ENCODE measurements around the gene LRP5. TPM values are rescaled to one million over a fixed set of nuclear protein-coding genes. Genes with fewer than 3 reads are reported as not detected.

The LRP5 gene
- total RNA-seq, 1 donor from 2014 or later: 20.2 TPM

GRCh38 chr11:68331338-68331947 lies 19.1 kb downstream of the LRP5 start:
- H3K4me3 Mint-ChIP-seq (ENCODE audit: unreplicated experiment): no peak overlapping the region
- peaks cover 4% of the 10 kb centered on the region for H3K36me3 Mint-ChIP-seq (ENCODE audit: low read depth, unreplicated experiment)
- DNase-seq (ENCODE audit: low read depth): no peak
- H3K4me1 ChIP-seq (ENCODE audit: insufficient read depth, low read length): peaks cover 13% of the 10 kb centered on the region
- no peaks in the 10 kb centered on the region for H3K9me3 Mint-ChIP-seq (ENCODE audit: unreplicated experiment)
- TF ChIP-seq EZH2 (IDR thresholded peaks at IDR 0.05; ENCODE audit: insufficient read depth, low read length) (no peak), CTCF (IDR thresholded peaks at IDR 0.05; ENCODE audit: insufficient read depth, low read depth, low read length) (no peak)
- H3K4me3 ChIP-seq (ENCODE audit: insufficient read depth, low read depth, low read length): no peak overlapping the region
- H3K4me2 ChIP-seq (ENCODE audit: low read length): no peak overlapping the region
- no peak overlapping the region for H2AFZ ChIP-seq (ENCODE audit: low read depth, low read length)
- FAIRE-seq: no peak
- no peaks in the 10 kb centered on the region for H3K27me3 Mint-ChIP-seq (ENCODE audit: low read depth, unreplicated experiment)
- H3K27ac ChIP-seq (ENCODE audit: low read depth, low read length): no peak overlapping the region
- peaks cover 27% of the 10 kb centered on the region for H3K4me1 Mint-ChIP-seq (ENCODE audit: low read depth, unreplicated experiment)
- H3K27ac Mint-ChIP-seq (ENCODE audit: unreplicated experiment): no peak overlapping the region
- H4K20me1 ChIP-seq (ENCODE audit: insufficient read depth, low read length): peaks cover 82% of the 10 kb centered on the region
- no peaks in the 10 kb centered on the region for H3K9me3 ChIP-seq (ENCODE audit: insufficient read depth, low read depth, low read length)
- no peaks in the 10 kb centered on the region for H3K36me3 ChIP-seq (ENCODE audit: insufficient read depth, low read length)
- peaks cover 60% of the 10 kb centered on the region for H3K79me2 ChIP-seq (ENCODE audit: insufficient read depth, low read length)
- H3K9ac ChIP-seq (ENCODE audit: low read length): no peak overlapping the region
- H3K27me3 ChIP-seq (ENCODE audit: insufficient read depth, low read length): no peaks in the 10 kb centered on the region

DNA sequence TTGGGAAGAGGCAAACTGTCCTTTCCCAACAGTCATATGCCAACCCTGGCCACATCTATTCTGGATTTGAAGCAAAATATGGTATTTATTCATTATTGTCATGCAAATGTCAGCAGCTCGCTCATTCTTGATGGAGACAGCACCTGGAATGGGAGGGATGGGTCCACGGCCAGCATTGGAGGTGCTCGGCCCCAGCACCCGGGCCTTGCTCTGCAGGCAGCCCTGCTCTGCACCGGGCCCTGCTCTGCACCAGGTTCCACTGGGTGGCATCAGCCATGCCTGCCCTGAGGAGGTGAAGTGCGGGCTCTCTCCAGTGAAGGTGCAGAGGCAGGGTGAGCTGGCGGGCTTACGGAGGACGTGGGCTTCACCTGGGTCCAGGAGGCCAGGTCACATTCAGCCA lies 19.8 kb downstream of the LRP5 start:
- FAIRE-seq: no peak
- no peak overlapping the region for H3K4me2 ChIP-seq (ENCODE audit: low read length)
- no peak overlapping the region for H3K27ac Mint-ChIP-seq (ENCODE audit: unreplicated experiment)
- H3K27me3 Mint-ChIP-seq (ENCODE audit: low read depth, unreplicated experiment): no peaks in the 10 kb centered on the region
- H3K9ac ChIP-seq (ENCODE audit: low read length): no peak overlapping the region
- no peak for TF ChIP-seq EZH2 (IDR thresholded peaks at IDR 0.05; ENCODE audit: insufficient read depth, low read length)
- no peak for TF ChIP-seq CTCF (IDR thresholded peaks at IDR 0.05; ENCODE audit: insufficient read depth, low read depth, low read length)
- H3K27me3 ChIP-seq (ENCODE audit: insufficient read depth, low read length): no peaks in the 10 kb centered on the region
- H3K9me3 ChIP-seq (ENCODE audit: insufficient read depth, low read depth, low read length): no peaks in the 10 kb centered on the region
- no peaks in the 10 kb centered on the region for H3K36me3 ChIP-seq (ENCODE audit: insufficient read depth, low read length)
- peaks cover 27% of the 10 kb centered on the region for H3K4me1 Mint-ChIP-seq (ENCODE audit: low read depth, unreplicated experiment)
- H2AFZ ChIP-seq (ENCODE audit: low read depth, low read length): no peak overlapping the region
- peaks cover 13% of the 10 kb centered on the region for H3K4me1 ChIP-seq (ENCODE audit: insufficient read depth, low read length)
- no peaks in the 10 kb centered on the region for H3K9me3 Mint-ChIP-seq (ENCODE audit: unreplicated experiment)
- DNase-seq (ENCODE audit: low read depth): no peak
- no peak overlapping the region for H3K4me3 Mint-ChIP-seq (ENCODE audit: unreplicated experiment)
- no peak overlapping the region for H3K4me3 ChIP-seq (ENCODE audit: insufficient read depth, low read depth, low read length)
- peaks cover 4% of the 10 kb centered on the region for H3K36me3 Mint-ChIP-seq (ENCODE audit: low read depth, unreplicated experiment)
- no peak overlapping the region for H3K27ac ChIP-seq (ENCODE audit: low read depth, low read length)
- peaks cover 59% of the 10 kb centered on the region for H3K79me2 ChIP-seq (ENCODE audit: insufficient read depth, low read length)
- peaks cover 80% of the 10 kb centered on the region for H4K20me1 ChIP-seq (ENCODE audit: insufficient read depth, low read length)

DNA sequence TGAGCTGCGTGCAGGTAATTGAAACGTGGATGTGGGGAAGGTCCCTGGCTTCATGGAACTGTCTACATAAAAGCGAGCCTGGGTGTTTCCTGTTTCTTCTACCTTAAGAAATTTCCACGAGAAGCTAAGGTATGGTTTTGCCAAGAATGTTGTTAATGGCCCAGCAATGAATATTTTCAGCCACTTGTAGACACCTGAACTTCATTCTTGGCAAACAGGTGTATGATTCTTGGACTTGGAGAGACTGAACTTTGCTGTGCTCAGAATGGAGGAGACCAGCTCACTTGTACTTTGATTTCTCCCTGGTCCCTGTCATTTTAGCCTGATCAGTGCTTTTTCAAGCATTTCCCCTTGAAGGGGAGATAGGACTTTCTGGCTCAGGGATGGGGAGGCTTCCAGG lies 20.8 kb downstream of the LRP5 start:
- Histone ChIP-seq H4K20me1 (ENCODE audit: insufficient read depth, low read length) (peaks cover 80% of the 10 kb centered on the region), H2AFZ (ENCODE audit: low read depth, low read length) (no peak overlapping the region), H3K4me2 (ENCODE audit: low read length) (no peak overlapping the region), H3K9me3 (ENCODE audit: insufficient read depth, low read depth, low read length) (no peaks in the 10 kb centered on the region), H3K4me3 (ENCODE audit: insufficient read depth, low read depth, low read length) (no peak overlapping the region), H3K4me1 (ENCODE audit: insufficient read depth, low read length) (peaks cover 15% of the 10 kb centered on the region), H3K79me2 (ENCODE audit: insufficient read depth, low read length) (peaks cover 55% of the 10 kb centered on the region), H3K27me3 (ENCODE audit: insufficient read depth, low read length) (no peaks in the 10 kb centered on the region), H3K27ac (ENCODE audit: low read depth, low read length) (no peak overlapping the region), H3K9ac (ENCODE audit: low read length) (no peak overlapping the region), H3K36me3 (ENCODE audit: insufficient read depth, low read length) (no peaks in the 10 kb centered on the region)
- no peak for DNase-seq (ENCODE audit: low read depth)
- TF ChIP-seq EZH2 (IDR thresholded peaks at IDR 0.05; ENCODE audit: insufficient read depth, low read length) (no peak), CTCF (IDR thresholded peaks at IDR 0.05; ENCODE audit: insufficient read depth, low read depth, low read length) (no peak)
- no peak for FAIRE-seq
- H3K4me1 Mint-ChIP-seq (ENCODE audit: low read depth, unreplicated experiment): peaks cover 33% of the 10 kb centered on the region
- no peak overlapping the region for H3K27ac Mint-ChIP-seq (ENCODE audit: unreplicated experiment)
- H3K4me3 Mint-ChIP-seq (ENCODE audit: unreplicated experiment): no peak overlapping the region
- H3K27me3 Mint-ChIP-seq (ENCODE audit: low read depth, unreplicated experiment): no peaks in the 10 kb centered on the region
- peaks cover 4% of the 10 kb centered on the region for H3K36me3 Mint-ChIP-seq (ENCODE audit: low read depth, unreplicated experiment)
- no peaks in the 10 kb centered on the region for H3K9me3 Mint-ChIP-seq (ENCODE audit: unreplicated experiment)

All from astrocyte (in vitro differentiated cells and primary cell).